ENCODE measurements around the gene AVP. TPM values are rescaled to one million over a fixed set of nuclear protein-coding genes. Genes with fewer than 3 reads are reported as not detected.
A peak's percentile ranks its signal among the peaks of the same experiment; 100 is the strongest.

AVP gene
- total RNA-seq, 1 experiment from 2014 or later, result not detected

DNA sequence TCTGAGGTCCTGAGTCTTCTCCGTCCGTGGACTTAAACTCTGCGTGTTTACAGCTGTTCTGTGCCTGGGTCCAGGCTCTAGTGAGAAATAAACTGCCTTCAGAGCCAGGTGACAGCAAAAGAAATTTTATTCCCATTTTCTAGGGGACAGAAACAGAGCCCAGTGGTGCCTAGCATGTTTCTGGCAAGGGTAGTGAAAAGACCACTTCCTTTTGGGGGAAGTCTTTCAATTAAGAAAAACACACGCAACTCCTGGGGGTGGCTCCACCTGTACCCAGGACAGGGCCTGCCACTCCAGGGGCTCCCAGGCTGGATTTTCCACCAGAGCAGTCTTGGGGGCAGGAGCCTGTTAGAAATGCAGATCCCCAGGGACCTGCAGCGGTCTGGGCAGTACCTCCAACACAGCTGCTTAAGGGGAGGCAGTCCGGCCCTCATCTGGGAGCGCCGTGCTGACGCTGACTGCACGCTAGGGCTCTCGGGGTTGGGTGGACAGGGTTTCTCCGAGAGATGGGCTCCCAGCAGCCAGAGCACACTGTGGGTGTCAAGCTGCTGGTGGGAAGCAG lies 23.0 kb upstream of the AVP start:
- Histone ChIP-seq H4K8ac (replicated peaks; ENCODE audit: insufficient read length, low read depth, low read length) (no peak overlapping the region), H2AFZ (ENCODE audit: low read length) (no peak overlapping the region), H2BK20ac (ENCODE audit: low read depth, low read length, poor library complexity, severe bottlenecking) (no peak overlapping the region), H3K27ac (ENCODE audit: insufficient read length, low read depth, low read length) (no peak overlapping the region), H4K20me1 (ENCODE audit: control insufficient read depth, insufficient read depth, insufficient read length) (no peaks in the 10 kb centered on the region), H3K27me3 (ENCODE audit: insufficient read depth, low read length) (no peaks in the 10 kb centered on the region), H3K23me2 (ENCODE audit: insufficient read length, low read depth, low read length, poor library complexity, severe bottlenecking) (no peaks in the 10 kb centered on the region), H3K4me2 (ENCODE audit: insufficient read depth, insufficient read length, low read length) (no peak overlapping the region), H3K4me1 (ENCODE audit: insufficient read depth, low read length) (no peaks in the 10 kb centered on the region), H2BK12ac (ENCODE audit: insufficient read length, low read depth, low read length) (no peak overlapping the region), H3K18ac (ENCODE audit: insufficient read length, low read depth, low read length) (no peak overlapping the region), H3K9ac (ENCODE audit: extremely low read depth, insufficient read length, low read length) (no peak overlapping the region), H2BK15ac (ENCODE audit: low read depth, low read length) (no peak overlapping the region), H3K56ac (ENCODE audit: insufficient read length, low read depth, low read length) (no peak overlapping the region), H4K91ac (ENCODE audit: insufficient read length, low read depth, low read length) (no peak overlapping the region), H2BK120ac (ENCODE audit: low read depth, low read length, poor library complexity, severe bottlenecking) (no peak overlapping the region), H3T11ph (ENCODE audit: low read length) (no peak overlapping the region), H2AK5ac (ENCODE audit: insufficient read length, low read length) (no peak overlapping the region), H3K79me2 (ENCODE audit: insufficient read depth, low read length) (no peaks in the 10 kb centered on the region), H3K4ac (ENCODE audit: low read depth, low read length) (no peak overlapping the region), H3K23ac (ENCODE audit: insufficient read length, low read depth, low read length) (no peak overlapping the region), H3K9me3 (ENCODE audit: control insufficient read depth, low read depth, low read length) (no peaks in the 10 kb centered on the region), H3K79me1 (ENCODE audit: insufficient read depth, low read depth, low read length, poor library complexity, severe bottlenecking) (no peaks in the 10 kb centered on the region), H2BK5ac (ENCODE audit: insufficient read length, low read length) (no peak overlapping the region), H3K14ac (ENCODE audit: insufficient read depth, low read length) (no peak overlapping the region), H4K5ac (ENCODE audit: insufficient read length, low read depth, low read length) (no peak overlapping the region)
- Mint-ChIP-seq H3K27me3 (ENCODE audit: low read depth) (no peaks in the 10 kb centered on the region; the same call in 1 of the 2 replicates), H3K9me3 (no peaks in the 10 kb centered on the region), H3K36me3 (ENCODE audit: insufficient read depth in 1 of 3, low read depth in 3 of 3) (no peaks in the 10 kb centered on the region), H3K27ac (peak overlapping the region in 1 of 3 experiments; percentile 67; a peak in 3 of 7 replicates), H3K4me3 (no peak overlapping the region), H3K4me1 (peaks cover 16 to 19% of the 10 kb centered on the region in 2 experiments)
- no peak for DNase-seq
- TF ChIP-seq, protein P1, sequence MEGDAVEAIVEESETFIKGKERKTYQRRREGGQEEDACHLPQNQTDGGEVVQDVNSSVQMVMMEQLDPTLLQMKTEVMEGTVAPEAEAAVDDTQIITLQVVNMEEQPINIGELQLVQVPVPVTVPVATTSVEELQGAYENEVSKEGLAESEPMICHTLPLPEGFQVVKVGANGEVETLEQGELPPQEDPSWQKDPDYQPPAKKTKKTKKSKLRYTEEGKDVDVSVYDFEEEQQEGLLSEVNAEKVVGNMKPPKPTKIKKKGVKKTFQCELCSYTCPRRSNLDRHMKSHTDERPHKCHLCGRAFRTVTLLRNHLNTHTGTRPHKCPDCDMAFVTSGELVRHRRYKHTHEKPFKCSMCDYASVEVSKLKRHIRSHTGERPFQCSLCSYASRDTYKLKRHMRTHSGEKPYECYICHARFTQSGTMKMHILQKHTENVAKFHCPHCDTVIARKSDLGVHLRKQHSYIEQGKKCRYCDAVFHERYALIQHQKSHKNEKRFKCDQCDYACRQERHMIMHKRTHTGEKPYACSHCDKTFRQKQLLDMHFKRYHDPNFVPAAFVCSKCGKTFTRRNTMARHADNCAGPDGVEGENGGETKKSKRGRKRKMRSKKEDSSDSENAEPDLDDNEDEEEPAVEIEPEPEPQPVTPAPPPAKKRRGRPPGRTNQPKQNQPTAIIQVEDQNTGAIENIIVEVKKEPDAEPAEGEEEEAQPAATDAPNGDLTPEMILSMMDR (conservative IDR thresholded peaks at IDR 0.05), result no peak
- no CpG with 5 or more reads among the region's 12 CpGs for WGBS (ENCODE audit: extremely low coverage, insufficient read length, low lambda C conversion rate)

All from H9 (cell line).